Loucy (cell line): ENCODE data around the gene SORCS2.

Source experiments
- CTCF ChIP-seq: fragments of 200-600 bp; sonication (generic); conservative IDR thresholded peaks from 2 replicates; pipeline ENCODE4 v1.5.1; 2014; ENCODE audit warnings: mild to moderate bottlenecking, antibody characterized with exemption, low read length
- EZH2phosphoT487 ChIP-seq: fragments of 200-600 bp; IDR thresholded peaks from 2 replicates; pipeline ENCODE4 v1.6.1; 2018; ENCODE audit warnings: antibody characterized with exemption, mild to moderate bottlenecking, moderate library complexity, borderline replicate concordance

- TF ChIP-seq CTCF (no peak), EZH2phosphoT487 (no peak)
These were observed 544.9 kb downstream of the SORCS2 start for GRCh38 chr4:7737268-7737645.
